NCI-H82 treated with DMSO at 0.1 percent for 48 hours (cell line): ENCODE data around the gene DMRTA2.

Experiments used
- DNase-seq: peaks from one replicate; lab custom pipeline; 2025; ENCODE audit not compliant: unreplicated experiment; lab: John Stamatoyannopoulos, UW

DMRTA2 gene

DNA sequence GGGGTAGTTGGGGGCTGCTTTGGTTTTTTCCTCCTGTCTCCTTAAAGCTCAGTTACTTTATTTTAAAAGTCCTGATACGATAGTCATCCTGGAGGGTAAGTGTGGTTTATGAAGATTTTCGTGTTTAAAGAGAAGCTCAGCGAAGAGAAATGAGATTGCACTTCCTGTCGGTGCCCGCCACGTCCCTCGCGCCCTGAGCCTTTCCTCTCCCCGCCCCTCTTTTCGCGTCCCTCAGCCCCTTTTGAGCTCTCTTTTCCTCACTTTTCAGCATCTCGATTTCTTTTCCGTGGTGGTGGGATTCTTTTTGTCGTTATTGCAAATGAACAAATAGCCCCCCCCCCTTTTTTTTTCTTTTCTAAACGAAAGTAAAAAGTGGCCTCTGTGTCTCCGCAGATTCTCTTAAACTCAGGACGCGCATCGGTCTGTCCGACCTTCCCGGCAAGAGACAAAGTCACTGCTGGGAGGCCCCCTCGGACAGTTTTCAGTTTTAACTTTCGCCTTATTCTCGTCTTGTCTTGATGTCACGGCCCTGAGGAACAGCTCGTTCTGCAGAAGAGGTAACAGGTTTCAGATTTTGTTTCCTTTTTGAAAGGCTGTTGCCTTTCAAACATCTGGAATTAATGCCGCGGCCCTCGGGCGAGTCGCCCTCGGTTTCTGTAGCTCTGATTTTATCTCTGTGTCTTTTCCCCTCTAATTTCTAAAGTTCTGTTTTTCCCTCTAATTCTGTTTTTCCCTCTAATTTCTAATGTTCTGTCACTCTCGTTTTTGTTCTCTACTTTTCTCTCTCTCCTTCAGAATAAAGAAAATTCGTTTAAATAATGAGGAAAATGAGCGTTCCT is 1.0 kb upstream of the DMRTA2 start:
- DNase-seq: no peak

DNA sequence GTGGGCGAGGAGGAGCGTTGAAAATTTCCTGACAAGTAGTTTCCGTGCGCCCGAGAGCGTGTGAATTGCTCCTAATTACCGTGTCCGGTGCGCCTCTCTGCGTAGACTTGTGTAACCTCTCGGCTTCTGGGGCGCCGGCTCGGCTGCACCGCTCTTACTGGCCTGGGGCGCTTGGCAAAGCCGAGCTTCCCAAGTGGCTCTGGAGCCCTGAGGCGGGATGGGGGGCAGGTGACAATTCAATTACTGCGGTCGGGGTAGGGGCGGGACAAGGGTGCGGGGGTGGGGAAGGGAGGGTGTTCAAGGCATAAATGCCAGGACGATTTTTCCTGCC is 392 bp upstream of the DMRTA2 start:
- DNase-seq: no peak

DNA sequence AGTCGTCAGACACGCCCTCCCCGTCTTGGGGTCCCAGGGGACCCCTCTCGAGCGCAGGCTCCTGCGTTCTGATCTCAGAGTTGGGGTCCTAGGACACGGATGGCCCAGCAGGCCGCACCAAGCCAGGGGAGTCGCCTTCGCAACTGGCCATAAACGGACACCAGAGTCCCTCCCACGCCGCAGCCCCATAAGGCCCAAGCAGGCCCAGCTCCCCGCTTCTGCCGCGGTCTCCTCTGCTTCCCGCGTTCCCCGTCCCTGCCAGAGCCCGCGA is 633 bp downstream of the DMRTA2 start:
- no peak for DNase-seq

DNA sequence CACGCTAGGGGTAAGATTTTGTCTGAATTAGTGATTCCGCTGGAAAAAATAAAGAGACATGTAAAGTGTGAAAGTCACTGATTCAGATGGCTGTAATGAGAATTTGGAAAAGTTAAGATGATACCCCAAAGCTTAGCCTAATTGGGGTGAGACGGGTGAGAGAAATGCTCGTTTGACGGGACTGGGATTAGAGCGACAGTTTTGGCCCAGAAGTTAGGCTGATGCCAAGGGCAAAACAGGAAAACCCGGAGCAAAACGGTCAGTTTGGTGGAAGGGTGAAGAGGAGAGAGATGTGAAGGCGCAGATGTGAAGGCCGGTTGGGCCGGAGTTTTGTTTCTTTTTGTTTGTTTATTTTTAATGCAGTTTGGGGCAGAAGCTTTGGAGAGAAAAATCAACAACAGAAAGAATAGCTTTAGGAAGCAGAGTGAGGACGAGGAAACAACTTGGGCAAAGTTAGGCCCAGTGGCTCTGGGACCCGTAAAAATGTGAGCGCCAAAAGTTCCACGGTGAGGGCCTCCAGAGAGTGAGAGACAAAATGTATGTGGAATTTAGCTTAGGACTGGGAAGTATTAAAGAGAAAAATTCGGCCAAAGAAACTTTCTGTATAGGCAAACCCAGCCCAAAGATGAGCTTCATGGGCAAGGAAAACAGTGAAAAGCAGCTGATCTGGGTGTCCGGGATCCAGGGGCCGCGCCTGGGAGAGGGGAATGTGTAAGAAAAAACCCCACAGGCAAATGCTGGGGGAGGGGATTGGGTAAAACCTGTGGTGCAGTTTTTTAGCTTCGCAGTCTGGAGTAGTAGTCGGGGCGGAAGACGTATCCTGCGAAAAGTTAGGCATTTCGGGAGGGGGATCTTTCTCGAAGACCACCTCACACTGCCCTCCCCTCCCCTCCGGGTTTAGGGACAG is 1.2 kb downstream of the DMRTA2 start:
- DNase-seq: no peak

DNA sequence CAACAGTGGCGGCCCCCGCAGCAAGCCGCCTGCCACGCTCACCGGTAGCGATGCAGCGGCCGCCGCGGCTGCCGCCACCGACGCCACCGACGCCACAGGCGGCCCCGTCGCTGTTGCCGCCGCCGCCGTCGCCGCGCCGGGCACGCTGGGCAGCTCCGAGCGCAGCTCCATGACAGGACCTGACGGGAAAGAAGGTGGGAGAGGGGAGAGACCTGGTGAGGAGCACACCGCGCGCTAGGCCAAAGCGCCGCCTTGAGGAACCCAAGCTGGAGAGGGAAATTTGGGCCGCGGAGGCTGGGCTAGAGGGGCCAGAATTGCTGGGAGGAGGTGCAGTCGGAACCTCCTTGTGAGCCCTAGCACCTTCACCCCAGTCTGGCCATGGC is 1.9 kb downstream of the DMRTA2 start:
- no peak for DNase-seq

DNA sequence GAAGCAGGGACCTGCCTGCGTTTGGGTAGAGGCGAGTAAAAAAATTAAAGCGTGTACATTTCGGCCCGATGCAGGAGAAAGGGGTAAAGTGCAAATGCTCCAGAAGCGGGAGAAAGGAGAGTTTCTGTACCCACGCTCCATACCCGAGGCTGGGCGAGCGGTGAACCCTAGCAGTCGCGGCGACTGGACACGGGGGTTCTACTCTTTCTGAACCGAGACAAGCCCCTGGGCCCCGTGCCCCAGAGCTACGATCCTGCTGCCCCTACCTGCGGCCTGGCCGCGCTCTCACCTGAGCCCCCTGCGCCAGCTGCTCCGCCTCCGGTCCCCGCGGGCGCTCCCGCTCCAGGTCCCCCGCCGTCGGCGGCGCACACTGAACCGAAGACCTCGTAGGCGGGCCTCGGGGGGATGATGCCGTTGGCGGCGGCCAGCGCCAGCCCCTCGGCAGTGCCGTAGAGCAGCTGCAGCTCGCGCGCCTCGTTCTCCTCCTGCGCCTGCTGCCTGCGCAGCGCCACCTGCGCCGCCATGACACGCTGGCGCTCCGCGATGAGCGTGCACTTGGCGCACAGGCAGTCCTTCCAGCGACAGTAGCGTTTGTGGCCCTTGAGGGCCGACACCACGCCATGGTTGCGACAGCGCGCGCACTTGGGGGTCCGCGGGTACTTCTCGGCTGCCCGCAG is 2.4 kb downstream of the DMRTA2 start:
- DNase-seq: no peak

DNA sequence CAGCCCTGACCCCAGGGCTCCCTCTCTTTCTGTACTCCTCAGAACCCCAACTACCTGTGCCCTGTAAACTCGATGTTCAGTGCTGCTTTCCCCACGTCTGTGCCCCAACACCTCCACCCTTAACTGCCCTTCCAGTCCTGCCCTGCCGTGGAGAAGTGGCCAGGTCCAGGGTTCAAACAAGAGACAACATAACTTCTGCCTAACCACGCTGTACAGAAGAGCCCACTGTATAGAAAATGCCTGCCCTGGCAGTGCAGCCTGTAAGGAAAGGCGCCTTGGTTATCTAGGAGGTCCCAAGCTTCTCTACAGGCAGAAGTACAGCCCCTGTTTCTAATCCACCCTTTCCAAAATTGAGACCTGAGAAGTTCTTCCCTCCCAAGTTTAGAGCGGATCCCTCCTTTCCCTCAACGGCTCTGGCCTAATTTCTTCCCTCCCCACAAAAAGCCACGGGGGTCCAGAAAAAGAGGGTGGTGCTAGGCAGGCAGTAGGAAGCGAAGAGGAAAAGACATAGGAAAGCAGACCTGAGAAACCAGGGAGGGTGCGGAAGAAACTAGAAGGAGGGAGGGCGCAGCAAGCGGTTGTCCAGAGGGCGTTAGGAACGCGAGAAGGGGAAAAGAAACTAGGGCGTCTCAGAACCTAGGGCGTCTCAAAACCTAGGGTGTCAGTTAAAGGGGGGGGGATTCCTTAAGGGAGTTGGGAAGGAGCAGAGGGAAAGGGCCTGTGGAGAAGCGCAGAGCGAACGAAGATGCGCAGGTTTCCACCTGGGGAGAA is 3.2 kb downstream of the DMRTA2 start:
- DNase-seq: no peak

DNA sequence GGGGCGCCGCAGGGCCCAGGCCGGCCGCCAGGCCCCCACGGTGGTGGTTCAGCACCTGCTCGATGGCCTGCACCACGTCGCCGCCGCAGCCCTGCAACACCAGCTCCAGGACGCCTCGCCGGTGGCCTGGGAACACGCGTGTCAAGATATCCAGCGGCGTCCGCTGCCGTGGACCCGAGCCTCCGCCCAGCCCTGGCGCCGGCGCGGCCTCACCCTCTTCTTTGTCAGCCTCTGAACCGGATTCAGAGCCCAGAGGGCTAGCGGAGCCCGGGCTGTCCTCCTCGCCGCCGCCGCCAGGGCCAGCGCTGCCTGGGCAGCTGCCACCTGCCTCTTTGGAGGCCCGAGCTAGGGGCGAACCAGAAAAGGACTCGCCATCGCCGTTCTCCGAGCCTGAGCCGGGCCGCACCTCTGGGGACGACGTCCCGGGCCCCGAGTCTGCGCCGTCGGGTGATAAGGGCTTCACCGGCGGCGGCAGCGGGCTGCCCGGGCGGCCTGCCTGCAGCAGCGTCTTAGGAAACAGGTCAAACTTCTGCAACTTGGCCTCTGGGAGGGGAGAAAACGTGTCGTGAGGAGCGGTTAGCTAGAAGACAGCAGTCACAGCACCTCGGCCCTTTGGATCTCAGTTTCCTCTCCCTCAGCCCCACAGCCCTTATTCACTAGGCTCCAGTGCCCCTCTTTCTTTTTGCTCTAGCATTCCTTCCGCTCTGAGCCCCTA is 3.9 kb downstream of the DMRTA2 start:
- no peak for DNase-seq

DNA sequence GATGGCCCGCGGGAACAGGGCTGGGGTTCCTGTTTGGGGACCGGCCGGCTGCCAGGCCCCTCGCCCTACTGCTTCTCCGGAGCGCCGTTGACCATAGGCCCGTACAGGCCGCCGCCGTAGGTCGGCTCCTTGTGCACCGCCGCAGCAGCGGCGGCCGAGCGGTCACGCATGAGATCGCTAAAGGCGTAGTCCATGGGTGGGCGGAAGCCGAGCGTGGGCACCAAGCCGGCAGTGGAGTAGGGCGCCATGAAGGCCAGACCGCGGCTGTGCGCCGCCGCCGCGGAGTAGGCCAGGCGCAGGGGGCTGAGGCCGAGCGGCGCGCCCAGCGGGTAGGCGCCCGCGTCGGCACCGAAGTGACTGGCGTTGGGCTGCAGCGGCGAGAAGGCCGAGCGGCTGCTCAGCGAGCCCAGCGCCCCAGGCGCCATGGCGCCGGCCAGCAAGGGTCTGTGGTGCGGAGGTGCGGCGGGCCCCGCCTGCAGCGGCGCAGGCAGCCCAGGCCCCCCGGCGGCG is 4.6 kb downstream of the DMRTA2 start:
- DNase-seq: no peak

DNA sequence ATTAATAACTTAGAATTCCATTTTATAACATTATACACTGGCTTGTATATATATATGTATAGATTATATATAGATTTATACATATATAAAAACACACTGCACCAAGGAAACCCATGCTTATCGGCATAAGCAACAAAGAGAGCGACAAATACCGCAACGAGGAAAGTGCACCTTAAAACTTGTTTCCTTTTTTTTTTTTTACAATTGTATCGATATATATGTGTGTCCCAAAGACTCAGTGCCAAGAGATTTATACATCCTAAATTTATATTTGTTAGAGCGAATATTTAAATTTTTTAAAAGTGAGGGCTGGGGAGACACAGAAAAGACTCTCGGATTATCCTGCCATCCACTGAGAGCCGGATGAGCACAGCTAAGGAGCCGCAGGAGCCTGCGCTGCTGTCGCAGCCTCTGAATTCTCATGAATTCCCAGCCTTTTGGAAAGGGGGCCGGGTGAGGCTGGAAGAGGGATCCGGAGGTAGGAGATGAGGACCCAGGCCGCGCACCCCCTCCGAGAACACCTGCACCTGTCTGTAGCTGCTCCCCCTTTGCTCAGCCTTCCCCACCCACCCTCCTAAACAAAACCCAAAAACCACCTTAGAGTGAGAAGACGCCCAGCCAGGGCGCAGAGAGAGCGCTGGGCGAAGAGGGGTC is 5.2 kb downstream of the DMRTA2 start:
- DNase-seq: no peak

DNA sequence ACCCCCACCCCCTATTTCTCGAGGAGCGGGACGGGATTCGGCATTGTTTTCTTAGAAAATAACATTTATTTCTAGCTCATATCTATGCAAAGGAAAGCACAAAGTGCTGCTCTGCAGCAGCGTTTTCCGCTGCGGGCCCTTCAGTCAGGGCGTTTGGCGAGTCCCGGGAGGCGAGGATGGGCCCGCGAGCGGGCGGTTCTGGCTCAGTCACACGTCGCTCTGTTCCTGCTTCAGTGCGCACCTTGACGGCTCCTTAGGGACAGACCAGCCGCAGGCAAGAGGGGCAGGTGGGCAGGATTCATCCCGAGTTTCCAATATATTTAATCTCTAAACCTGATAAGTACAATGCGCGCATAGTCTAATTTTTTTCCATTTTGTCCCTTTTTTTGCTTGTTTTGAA is 5.7 kb downstream of the DMRTA2 start:
- no peak for DNase-seq

DNA sequence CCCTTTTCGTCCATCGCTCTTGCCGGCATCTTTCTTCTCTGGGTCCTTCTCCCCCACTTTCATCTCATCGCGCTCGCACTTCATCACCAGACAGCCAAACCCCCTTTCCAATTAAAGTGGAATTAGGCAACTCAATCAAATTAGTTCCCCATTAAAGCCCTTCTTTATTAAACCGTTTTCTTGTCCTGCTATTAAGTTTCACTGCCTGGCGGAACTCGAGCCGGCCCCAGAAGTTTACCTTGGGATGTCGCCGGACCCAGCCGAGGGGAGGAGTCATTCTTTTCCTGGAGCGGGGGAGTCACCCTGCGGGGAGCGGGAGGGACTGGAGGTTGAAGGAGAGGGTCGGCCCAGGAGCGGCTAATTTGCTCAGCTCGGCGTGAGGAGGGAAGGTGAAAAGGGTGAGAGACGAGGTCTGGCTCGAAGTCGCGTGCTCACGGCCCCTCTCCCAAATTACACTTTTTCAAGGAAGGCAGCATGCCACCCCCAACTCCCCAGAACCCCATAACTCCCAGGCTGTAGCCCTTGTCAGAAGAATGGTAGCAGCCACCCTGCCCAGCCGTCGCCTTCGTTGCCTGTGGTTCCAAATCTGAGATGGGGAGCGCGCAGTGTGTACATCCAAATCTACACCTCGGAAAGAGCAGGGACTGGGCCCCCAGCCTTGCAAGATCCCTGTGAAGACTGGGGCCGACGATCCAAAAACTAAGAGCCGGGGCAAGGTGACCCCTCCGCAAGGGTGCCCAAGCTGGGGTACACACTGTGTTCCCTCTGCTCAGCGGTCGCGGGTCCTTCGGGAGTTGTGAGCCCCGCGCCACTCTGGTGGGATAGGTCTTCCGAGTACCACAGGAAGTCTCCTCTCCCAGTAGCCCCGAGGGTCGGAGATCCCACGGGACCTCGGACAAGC is 6.4 kb downstream of the DMRTA2 start:
- DNase-seq: no peak

DNA sequence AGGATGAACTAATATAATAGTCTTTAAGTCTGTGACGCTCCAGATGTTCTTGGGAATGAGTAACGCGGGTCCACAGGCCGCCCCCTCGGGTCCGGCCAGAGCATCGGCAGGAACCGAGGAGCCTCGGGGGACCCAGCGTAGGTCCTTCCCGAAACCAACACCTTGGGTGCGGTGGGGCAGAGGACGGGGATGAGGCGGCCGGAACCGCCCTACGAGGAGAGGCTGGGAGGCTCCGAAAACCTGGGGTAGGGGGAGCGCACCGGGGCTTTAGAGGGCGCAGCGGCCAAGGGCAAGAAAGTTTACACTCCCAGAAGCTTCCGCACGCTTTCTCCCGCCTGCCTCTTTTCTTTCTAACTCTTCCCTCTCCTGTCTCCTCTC is 7.1 kb downstream of the DMRTA2 start:
- no peak for DNase-seq

DNA sequence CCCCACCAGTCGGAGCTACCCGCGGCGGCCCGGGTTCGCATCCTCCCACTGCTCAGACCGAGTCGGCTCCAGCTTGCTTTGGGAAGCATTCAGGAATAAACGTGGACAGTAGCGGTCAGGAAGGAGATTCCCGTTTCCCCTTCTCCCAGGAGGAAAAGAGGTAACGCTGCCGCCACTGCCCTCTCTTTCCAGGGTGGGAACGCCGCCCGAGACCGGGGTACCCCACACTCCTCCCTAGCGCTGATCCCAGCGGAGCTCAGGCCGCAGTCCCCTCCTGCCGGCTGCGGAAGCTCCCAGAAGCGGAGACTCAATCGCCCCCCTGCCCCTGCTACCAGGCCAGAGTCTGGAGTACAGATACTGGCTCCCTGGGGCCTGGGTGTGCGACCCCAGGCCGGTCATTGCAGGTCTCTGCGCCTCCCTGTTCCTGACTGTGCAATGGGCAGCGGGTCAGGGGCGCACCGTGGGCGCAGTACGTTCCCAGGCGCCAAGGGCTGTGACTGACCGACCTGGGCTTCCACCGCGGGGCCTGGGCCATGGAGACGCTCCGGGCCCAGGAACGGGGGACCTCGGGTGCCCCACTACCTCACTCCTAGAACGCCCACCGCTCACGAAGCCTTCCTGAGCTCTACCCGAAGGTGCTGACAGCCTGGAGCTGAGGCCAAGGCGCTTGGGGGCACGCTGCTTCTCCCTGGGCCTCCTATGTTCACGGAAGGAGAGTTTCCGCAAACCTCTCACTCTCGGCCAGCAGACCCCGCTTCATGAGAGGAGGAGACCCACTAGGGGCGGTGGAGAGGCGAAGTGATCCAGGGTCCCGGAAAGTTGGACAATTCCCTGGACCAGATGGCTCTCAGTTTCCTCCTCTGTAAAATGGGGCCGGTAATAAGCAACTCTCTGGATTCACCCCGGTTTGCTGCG is 7.8 kb downstream of the DMRTA2 start:
- DNase-seq: no peak

DNA sequence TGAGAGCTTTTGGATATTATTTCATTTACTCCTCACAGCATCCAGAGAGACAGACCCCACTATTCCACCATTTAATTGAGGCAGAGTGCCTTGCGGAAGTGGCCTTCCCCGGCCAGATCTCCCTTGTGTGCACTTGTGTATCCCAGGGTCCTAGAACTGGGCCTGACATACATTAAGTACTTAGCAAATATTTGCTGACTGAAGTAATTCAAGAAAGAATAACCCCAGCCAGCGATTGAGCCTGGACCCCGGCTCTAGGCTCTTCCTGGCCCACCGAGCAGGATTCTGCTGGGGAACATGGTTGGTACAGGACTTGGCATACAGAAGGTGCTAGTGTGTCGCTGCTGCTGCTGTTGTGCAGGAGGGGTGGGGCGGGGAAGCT is 8.4 kb downstream of the DMRTA2 start:
- DNase-seq: no peak

DNA sequence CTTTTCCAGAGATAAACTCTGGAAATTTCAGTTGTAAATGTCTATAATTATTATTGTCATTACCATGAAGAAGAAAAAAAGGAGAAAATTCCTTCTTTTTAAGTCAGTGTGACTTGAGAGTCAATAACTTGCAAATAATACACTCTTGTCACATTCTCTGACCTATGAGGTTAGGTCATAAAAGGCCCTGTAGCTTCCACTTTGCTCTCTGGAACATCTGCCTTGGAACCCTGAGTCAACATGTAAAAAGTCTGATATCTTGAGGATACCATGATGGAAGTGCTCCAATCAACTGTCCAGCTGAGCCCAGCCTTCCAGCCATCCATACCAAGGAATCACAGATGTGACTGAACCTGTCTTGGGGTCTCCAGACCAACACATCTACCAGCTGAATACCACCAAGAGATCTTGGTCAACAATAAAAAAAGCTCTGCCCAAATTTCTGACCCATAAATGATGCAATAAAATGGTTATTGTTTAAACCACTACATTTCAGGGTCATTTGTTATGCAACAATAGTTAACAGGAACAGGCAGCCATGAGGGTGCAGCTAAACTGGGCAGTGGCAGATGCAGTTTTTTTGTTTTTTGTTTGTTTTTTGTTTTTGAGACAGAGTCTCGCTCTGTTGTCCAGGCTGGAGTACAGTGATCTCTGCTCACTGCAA is 10.3 kb downstream of the DMRTA2 start:
- no peak for DNase-seq

DNA sequence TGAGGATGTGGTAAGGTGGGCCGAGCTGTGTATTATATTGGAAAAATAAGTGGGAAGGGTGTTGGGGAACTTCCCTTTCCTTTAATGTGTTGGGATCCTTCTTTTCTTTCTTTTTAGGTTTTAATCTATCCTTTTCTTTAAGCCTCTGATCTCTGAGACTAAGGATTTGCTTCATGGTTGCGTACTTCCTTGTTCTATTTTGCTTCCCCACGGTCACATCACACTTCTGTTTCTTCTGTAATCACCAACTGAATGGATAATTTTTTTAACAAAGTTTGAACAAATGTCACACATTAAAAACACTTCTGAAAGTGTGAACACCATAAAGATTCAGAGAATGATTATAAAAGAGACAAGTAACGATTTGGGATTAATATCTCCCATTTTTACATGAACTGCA is 17.4 kb downstream of the DMRTA2 start:
- DNase-seq: no peak
